HS-5 (cell line): ENCODE measurements around the gene IGFLR1.
"Not testable (repeated sequence)": the region's sequence is repeated elsewhere in the genome, so short reads cannot be mapped to it uniquely, and the experiment has no call there.

ENCODE experiments used
- DNase-seq: peaks from one replicate; pipeline ENCODE4 v3.0.0-alpha.2; 2012; ENCODE audit warnings: low read depth

The IGFLR1 gene

GRCh38 chr19:35777086-35777841, 35.0 kb upstream of the IGFLR1 start:
- DNase-seq, result no peak

DNA sequence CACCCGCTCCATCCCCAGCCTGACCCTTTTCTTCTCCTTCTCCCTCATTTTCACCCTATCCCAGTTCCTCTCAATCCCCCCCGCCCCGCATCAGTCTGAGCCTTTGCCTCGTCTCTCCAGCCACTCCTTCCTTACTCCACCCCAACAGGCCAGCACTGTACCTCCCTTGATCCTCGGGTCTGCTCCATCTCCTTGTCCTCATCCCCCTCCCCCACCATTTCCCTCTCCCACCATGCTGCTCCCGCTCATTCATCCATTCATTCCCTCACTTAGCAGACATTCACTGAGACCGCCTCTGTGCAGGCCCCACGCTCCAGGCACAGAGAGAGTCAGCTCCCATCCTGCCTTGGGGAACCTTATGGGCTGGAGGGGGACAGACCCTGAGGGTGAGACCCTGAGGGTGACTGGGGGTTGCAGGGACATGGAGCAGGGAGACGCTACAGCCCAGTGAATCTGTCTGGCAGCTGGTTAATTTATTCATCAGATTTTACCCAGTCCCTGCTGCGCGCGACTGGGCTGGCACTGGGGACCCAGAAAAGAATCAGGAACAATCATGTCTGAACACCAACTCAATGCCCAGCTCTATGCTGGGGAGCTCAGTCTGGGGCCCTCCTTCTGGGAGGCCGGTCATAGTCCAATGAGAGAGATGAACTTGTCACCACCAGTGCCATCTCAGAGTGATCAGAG, 34.0 kb upstream of the IGFLR1 start:
- no peak for DNase-seq

DNA sequence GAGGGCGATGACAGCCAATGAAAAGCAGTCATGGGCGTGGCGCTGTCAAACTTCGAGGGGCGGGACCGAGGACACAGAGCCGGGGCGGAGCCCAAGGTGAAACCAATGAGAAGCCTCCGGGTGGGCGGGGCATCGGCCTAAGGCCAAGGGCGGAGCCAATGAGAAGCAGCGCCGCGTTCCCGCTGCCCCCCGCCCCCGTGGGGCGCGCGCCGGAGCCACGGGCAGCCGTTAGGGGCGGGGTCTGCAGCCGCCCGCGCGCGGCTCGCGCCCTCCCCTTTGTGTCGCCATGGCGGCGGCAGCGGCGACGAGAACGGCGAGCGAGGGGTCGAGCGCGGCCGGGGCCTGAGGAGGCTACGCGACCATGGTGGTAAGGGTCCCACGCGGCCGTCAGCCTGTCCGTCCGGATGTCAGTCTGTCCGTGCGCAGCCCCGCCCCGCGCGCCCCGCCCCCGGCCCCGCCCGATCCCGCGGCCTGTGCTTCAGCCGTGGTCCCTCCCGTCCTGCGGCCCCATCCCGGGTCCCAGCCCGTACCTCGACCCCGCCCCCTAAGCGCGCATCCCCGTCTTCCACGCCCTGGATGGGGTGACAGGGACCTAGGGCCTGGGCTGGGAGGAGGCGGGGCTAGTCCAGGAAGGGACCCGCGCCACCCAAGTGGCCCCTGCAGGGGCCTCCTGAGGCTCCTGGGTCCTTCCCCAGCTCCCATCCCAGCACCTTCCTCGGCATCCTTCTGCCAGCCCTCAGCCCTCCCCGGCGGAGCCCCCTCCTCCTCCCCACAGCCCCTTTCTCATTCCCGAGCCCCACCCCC, 33.2 kb upstream of the IGFLR1 start, which contains the start of gene ARHGAP33:
ARHGAP33 (plus strand) TSS at position 267 of the 804 bp plus-strand sequence; CDS start at position 362, 95 bp downstream.
- DNase-seq, result peak; percentile 88

- no peak for DNase-seq
These were observed 32.7 kb upstream of the IGFLR1 start for GRCh38 chr19:35775046-35775297.

DNA sequence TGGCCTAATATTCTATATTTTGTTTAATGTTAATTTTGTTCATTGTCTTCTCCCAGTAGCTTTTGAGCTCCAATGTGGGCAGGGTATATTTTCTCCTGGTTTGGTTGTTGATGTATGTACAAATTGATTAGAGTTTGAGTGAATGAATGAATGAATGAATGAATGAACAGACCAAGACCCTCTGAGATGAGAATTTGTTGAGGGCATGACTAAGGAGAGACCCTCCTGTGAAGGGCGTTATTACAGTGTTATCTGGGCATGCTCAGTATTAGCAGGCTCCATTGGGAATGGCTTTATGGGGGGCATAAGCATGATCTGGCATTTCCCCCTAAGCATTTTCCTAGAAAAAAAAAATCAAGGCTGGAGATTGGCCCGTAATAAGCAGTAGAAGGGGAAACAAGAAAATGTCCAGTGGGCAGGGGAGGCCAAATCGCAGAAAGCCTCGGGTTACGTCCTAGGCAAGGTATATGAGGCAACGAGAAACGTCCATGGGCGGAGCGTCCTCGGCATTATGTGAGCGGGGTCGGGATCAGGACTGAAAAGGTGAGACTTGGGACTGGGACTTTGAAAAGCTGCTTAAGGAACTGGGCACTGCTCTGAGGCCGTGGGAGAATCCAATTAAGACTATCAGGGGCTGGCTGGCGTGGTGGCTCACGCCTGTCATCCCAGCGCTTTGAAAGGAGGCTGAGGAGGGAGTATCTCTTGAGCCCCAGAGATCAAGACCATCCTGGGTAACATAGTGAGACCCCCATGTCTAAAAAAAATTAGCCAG, 32.2 kb upstream of the IGFLR1 start:
- DNase-seq, result no peak

DNA sequence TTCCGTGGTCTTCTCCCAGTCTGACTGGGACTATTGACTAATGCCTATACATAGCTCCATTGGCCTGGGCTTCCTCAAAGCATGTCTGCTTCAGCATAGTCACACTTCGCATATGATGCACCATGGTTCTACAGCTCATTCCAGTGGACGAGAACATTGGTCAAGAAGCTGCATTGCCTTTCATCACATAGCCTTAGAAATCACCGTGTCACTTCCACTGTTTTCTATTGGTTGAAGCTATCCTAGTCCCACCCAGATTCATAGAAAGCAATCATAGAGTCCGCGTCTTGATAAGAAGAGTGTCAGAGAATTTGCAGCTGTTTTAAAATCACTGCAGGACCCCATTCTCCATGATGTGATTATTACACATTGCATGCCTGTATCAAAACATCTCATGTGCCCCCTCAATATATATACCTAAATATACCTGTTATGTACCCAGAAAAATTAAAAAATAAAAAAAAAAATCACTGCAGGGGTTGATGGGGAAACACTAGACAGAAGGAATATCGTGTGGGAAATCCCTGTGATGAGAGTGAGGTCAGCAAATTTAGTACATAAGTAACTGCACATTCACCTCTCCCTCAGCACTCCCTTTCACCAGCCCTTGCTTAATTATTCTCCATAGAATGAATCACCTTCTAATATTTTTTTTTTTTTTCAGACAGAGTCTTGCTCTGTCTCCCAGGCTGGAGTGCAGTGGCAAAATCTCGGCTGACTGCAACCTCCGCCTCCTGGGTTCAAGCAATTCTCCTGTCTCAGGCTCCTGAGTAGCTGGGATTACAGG, 31.0 kb upstream of the IGFLR1 start:
- DNase-seq, result no peak

- not testable (repeated sequence) for DNase-seq
These were observed 30.1 kb upstream of the IGFLR1 start for GRCh38 chr19:35772362-35772761.

- DNase-seq, result no peak
These were observed 25.8 kb upstream of the IGFLR1 start for GRCh38 chr19:35768082-35768421.

- DNase-seq, result no peak
These were observed 25.2 kb upstream of the IGFLR1 start for GRCh38 chr19:35767288-35768081.

- DNase-seq, result no peak
These were observed 24.4 kb upstream of the IGFLR1 start for GRCh38 chr19:35766571-35767104.

GRCh38 chr19:35764432-35765315, 22.4 kb upstream of the IGFLR1 start:
- DNase-seq, result no peak

DNA sequence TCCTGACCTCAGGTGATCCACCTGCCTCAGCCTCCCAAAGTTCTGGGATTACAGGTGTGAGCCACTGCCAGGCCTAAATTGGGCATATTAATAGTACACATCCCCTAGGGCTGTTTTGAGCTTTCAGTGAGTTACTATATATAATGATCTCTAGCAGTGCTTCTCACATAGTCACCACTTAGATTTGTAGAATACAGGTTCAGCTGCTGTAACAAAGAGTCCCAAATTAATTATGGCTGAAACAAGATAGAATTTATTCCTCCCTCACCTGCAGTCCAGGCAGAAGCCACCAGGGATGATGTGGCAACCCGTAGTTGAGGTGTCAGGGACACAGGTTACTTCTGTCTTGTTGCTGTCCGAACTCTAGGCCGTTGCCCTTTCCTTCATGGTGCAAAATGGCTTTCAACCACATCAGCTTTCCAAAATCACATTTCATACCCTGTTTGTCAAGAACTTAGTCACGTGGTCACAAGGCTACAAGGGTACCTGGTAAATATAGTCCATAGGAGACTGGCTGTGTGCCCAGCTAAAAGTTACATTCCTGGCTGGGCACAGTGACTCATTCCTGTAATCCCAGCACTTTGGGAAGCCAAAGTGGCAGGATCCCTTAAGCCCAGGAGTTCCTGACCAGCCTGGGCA, 18.6 kb upstream of the IGFLR1 start:
- DNase-seq, result no peak

DNA sequence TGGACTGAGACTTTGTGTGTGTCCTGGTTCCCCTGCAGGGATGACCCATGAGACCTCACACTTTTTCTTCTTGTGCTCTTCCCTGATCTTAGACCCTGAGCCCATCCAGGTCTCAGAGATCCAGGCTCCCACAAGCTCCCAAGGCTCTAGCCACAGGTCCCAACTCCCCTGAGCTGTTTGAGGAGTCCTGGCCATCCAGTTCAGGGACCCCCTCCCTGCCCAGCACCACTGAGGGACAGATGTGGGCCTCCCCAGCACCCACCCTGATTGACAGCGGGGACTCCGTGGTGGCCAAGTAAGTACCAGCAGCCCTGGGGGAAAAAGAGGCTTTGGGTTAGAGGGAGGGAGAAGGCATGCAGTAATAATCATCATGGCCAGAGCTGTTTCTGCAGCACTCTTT, 17.4 kb upstream of the IGFLR1 start:
- no peak for DNase-seq

GRCh38 chr19:35757749-35758608, 15.7 kb upstream of the IGFLR1 start, which contains the start of gene PROSER3:
TSS of gene PROSER3 (plus strand) at chr19:35758176. CDS start at chr19:35758216, 40 bp downstream.
- DNase-seq, result peak; percentile 98

- peak; percentile 59 for DNase-seq
These were observed 15.0 kb upstream of the IGFLR1 start for GRCh38 chr19:35757231-35757748.

GRCh38 chr19:35756377-35757230, 14.4 kb upstream of the IGFLR1 start, which contains the start of gene HSPB6:
TSS of gene HSPB6 (minus strand) at chr19:35757029. CDS start at chr19:35757008, 21 bp downstream.
- DNase-seq, result no peak
